ENCODE results near the gene BMP10. TPM values are rescaled to one million over a fixed set of nuclear protein-coding genes. Genes with fewer than 3 reads are reported as not detected.

The BMP10 gene
- total and polyA plus RNA-seq, 10 donors = not detected

DNA sequence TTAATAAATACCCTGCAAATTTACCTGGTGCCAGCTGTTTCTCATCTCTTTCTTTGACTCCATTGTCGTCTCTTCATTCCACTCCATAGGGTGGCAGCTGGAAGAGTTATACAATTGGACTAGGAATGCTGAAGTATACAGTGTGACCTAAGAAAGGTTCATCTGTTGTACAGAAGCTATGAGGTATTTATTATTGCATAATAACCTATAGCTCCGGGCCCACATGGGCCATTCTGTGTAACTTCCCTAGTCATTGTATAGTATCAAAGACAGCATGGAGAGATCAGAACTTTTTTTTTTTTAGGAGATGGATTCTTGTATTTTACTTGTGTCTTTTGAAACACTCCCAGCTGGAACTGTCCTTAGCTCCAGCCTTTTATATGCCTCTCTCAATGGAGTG is 26.2 kb downstream of the BMP10 start:
- DNase-seq = no peak
- intact Hi-C loops (cut with DNase I; ENCODE audit: low total_unique reads) = loop anchor here (10.0 kb wide), 1 partner anchor 60 kb away; no protein-coding TSS in a partner anchor
- 72 to 94% (median 82%) methylated on average over 2 of the region's 2 CpGs for WGBS, 5 donors
- H3K27ac ChIP-seq = no peak overlapping the region
- H3K4me1 ChIP-seq = no peaks in the 10 kb centered on the region
- H3K27me3 ChIP-seq (replicated peaks in 1 of 7) = no peaks in the 10 kb centered on the region
- H3K4me3 ChIP-seq = no peak overlapping the region
- TF ChIP-seq, protein P1, sequence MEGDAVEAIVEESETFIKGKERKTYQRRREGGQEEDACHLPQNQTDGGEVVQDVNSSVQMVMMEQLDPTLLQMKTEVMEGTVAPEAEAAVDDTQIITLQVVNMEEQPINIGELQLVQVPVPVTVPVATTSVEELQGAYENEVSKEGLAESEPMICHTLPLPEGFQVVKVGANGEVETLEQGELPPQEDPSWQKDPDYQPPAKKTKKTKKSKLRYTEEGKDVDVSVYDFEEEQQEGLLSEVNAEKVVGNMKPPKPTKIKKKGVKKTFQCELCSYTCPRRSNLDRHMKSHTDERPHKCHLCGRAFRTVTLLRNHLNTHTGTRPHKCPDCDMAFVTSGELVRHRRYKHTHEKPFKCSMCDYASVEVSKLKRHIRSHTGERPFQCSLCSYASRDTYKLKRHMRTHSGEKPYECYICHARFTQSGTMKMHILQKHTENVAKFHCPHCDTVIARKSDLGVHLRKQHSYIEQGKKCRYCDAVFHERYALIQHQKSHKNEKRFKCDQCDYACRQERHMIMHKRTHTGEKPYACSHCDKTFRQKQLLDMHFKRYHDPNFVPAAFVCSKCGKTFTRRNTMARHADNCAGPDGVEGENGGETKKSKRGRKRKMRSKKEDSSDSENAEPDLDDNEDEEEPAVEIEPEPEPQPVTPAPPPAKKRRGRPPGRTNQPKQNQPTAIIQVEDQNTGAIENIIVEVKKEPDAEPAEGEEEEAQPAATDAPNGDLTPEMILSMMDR (IDR thresholded peaks at IDR 0.05 in 8 of 11, conservative IDR thresholded peaks at IDR 0.05 in 3 of 11) = no peak
- H3K36me3 ChIP-seq = no peaks in the 10 kb centered on the region
- no peaks in the 10 kb centered on the region for H3K9me3 ChIP-seq

GRCh38 chr2:68839260-68839833 is 31.9 kb downstream of the BMP10 start:
- H3K4me1 ChIP-seq = peaks cover 9 to 44% (median 34%) of the 10 kb centered on the region in 6 donors
- H3K36me3 ChIP-seq = no peaks in the 10 kb centered on the region
- no peak overlapping the region for H3K4me3 ChIP-seq
- DNase-seq = no peak
- H3K9me3 ChIP-seq = no peaks in the 10 kb centered on the region
- no peak for TF ChIP-seq POLR2AphosphoS5 (IDR thresholded peaks at IDR 0.05)
- TF ChIP-seq, protein P1 (IDR thresholded peaks at IDR 0.05 in 8 of 11, conservative IDR thresholded peaks at IDR 0.05 in 3 of 11) = peak in 10 of 11 experiments; percentile 17 to 73 (median 56)
- intact Hi-C loops (cut with DNase I; ENCODE audit: low total_unique reads) = no loop called here
- no peak overlapping the region for H3K27ac ChIP-seq
- no peaks in the 10 kb centered on the region for H3K27me3 ChIP-seq (replicated peaks in 1 of 7)
- 84 to 91% (median 88%) methylated on average over 2 of the region's 2 CpGs for WGBS, 5 donors

DNA sequence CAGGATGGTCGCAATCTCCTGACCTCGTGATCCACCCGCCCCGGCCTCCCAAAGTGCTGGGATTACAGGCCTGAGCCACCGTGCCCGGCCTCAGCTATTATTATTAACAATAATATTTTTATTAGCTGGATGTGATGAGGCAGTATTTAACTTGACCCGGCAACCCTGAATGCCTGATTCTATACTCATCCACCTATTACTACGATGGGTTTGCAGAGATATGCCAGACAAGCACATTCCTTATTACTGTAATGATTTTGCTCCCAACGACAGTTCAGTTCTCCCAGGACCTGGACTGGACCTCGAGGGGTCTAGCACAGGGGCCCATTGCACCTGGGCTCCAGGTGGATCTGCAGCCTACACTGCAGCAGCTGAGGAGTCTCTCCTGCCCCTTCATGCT is 32.6 kb downstream of the BMP10 start:
- peaks cover 9 to 51% (median 40%) of the 10 kb centered on the region in 6 donors for H3K4me1 ChIP-seq
- no peaks in the 10 kb centered on the region for H3K9me3 ChIP-seq
- intact Hi-C loops (cut with DNase I; ENCODE audit: low total_unique reads) = no loop called here
- H3K27me3 ChIP-seq (replicated peaks in 1 of 7) = no peaks in the 10 kb centered on the region
- no peak overlapping the region for H3K4me3 ChIP-seq
- no peak for DNase-seq
- 87 to 95% (median 93%) methylated on average over 10 of the region's 10 CpGs for WGBS, 5 donors
- TF ChIP-seq, protein P1 (IDR thresholded peaks at IDR 0.05 in 8 of 11, conservative IDR thresholded peaks at IDR 0.05 in 3 of 11) = no peak
- TF ChIP-seq POLR2A (IDR thresholded peaks at IDR 0.05) (no peak), POLR2AphosphoS5 (IDR thresholded peaks at IDR 0.05) (no peak)
- no peaks in the 10 kb centered on the region for H3K36me3 ChIP-seq
- H3K27ac ChIP-seq = no peak overlapping the region

GRCh38 chr2:68837861-68838341 is 33.3 kb downstream of the BMP10 start:
- intact Hi-C loops (cut with DNase I; ENCODE audit: low total_unique reads) = no loop called here
- Histone ChIP-seq H3K4me1 (peaks cover 12 to 59% (median 46%) of the 10 kb centered on the region in 6 donors), H3K9me3 (no peaks in the 10 kb centered on the region), H3K27me3 (replicated peaks in 1 of 7) (no peaks in the 10 kb centered on the region), H3K27ac (peak overlapping the region in 5 of 8 donors; percentile 76 to 92 (median 86)), H3K4me3 (peak overlapping the region in 1 of 8 donors; percentile 14), H3K36me3 (no peaks in the 10 kb centered on the region)
- DNase-seq = no peak
- 48 to 68% (median 59%) methylated on average over 3 of the region's 3 CpGs for WGBS, 5 donors
- TF ChIP-seq, protein P1 (IDR thresholded peaks at IDR 0.05 in 8 of 11, conservative IDR thresholded peaks at IDR 0.05 in 3 of 11) = no peak
- TF ChIP-seq POLR2AphosphoS5 (IDR thresholded peaks at IDR 0.05) = no peak
- TF ChIP-seq POLR2A (IDR thresholded peaks at IDR 0.05) = no peak

Data from spleen (tissue), 11 donors.